Measurements from ENCODE around the gene DPP3.

The DPP3 gene

GRCh38 chr11:66464916-66465315, 15.3 kb upstream of the DPP3 start:
- DNase-seq (ENCODE audit: low spot score), result no peak
- FAIRE-seq, result no peak

- DNase-seq (ENCODE audit: low spot score) (no peak), FAIRE-seq (no peak)
Measured at GRCh38 chr11:66465373-66466224, 14.6 kb upstream of the DPP3 start.

- FAIRE-seq, result no peak
- DNase-seq (ENCODE audit: low spot score), result peak; percentile 96
Measured at GRCh38 chr11:66466225-66467033, 13.8 kb upstream of the DPP3 start, which contains the start of gene PELI3. Gene PELI3, plus strand, starts transcription at chr11:66466905. Its CDS starts 1,224 bp downstream, at chr11:66468129.

- FAIRE-seq, result no peak
- peak; percentile 77 for DNase-seq (ENCODE audit: low spot score)
Measured at GRCh38 chr11:66467034-66467659, 13.1 kb upstream of the DPP3 start.

GRCh38 chr11:66467756-66468155, 12.5 kb upstream of the DPP3 start:
- DNase-seq (ENCODE audit: low spot score) (no peak), FAIRE-seq (no peak)

GRCh38 chr11:66468691-66469090, 11.5 kb upstream of the DPP3 start:
- DNase-seq (ENCODE audit: low spot score), result no peak
- no peak for FAIRE-seq

GRCh38 chr11:66469441-66469840, 10.8 kb upstream of the DPP3 start:
- FAIRE-seq (no peak), DNase-seq (ENCODE audit: low spot score) (no peak)

- FAIRE-seq (no peak), DNase-seq (ENCODE audit: low spot score) (no peak)
Measured at GRCh38 chr11:66470015-66470414, 10.2 kb upstream of the DPP3 start.

GRCh38 chr11:66471142-66471541, 9.1 kb upstream of the DPP3 start:
- DNase-seq (ENCODE audit: low spot score), result no peak
- FAIRE-seq, result no peak

- no peak for FAIRE-seq
Measured at GRCh38 chr11:66472054-66472453, 8.2 kb upstream of the DPP3 start.

GRCh38 chr11:66473167-66473566, 7.1 kb upstream of the DPP3 start:
- DNase-seq (ENCODE audit: low spot score) (no peak), FAIRE-seq (no peak)

More at GRCh38 chr11:66472054-66472453, 8.2 kb upstream of the DPP3 start:
- DNase-seq (ENCODE audit: low spot score), result no peak

GRCh38 chr11:66473608-66474515, 6.4 kb upstream of the DPP3 start:
- FAIRE-seq, result no peak
- no peak for DNase-seq (ENCODE audit: low spot score)

GRCh38 chr11:66475349-66476172, 4.7 kb upstream of the DPP3 start:
- no peak for DNase-seq (ENCODE audit: low spot score)

GRCh38 chr11:66476173-66476840, 3.9 kb upstream of the DPP3 start:
- DNase-seq (ENCODE audit: low spot score) (no peak), FAIRE-seq (no peak)

More at GRCh38 chr11:66475349-66476172, 4.7 kb upstream of the DPP3 start:
- FAIRE-seq, result no peak

- FAIRE-seq, result no peak
- no peak for DNase-seq (ENCODE audit: low spot score)
Measured at GRCh38 chr11:66476841-66477251, 3.4 kb upstream of the DPP3 start.

GRCh38 chr11:66477263-66478201, 2.7 kb upstream of the DPP3 start:
- DNase-seq (ENCODE audit: low spot score) (no peak), FAIRE-seq (no peak)

- FAIRE-seq, result no peak
- peak; percentile 47 for DNase-seq (ENCODE audit: low spot score)
Measured at GRCh38 chr11:66478729-66479393, 1.4 kb upstream of the DPP3 start.

Measured in urothelium cell line (cell line).